ENCODE results near the gene C19orf33.

C19orf33 gene

GRCh38 chr19:38280030-38280921 lies 23.8 kb upstream of the C19orf33 start:
- no peak for DNase-seq

- DNase-seq, result no peak
Observed at GRCh38 chr19:38281811-38282566, 22.1 kb upstream of the C19orf33 start.

- DNase-seq, result no peak
Observed at GRCh38 chr19:38283271-38283670, 20.8 kb upstream of the C19orf33 start.

GRCh38 chr19:38284422-38284821 lies 19.6 kb upstream of the C19orf33 start:
- no peak for DNase-seq

GRCh38 chr19:38285567-38285966 lies 18.5 kb upstream of the C19orf33 start:
- no peak for DNase-seq

- DNase-seq, result no peak
Observed at GRCh38 chr19:38287604-38288003, 16.4 kb upstream of the C19orf33 start.

GRCh38 chr19:38288123-38288855 lies 15.8 kb upstream of the C19orf33 start:
- DNase-seq, result no peak

- DNase-seq, result no peak
Observed at GRCh38 chr19:38289955-38290354, 14.1 kb upstream of the C19orf33 start.

GRCh38 chr19:38290631-38291147 lies 13.4 kb upstream of the C19orf33 start:
- no peak for DNase-seq

GRCh38 chr19:38291855-38292254 lies 12.2 kb upstream of the C19orf33 start:
- no peak for DNase-seq

GRCh38 chr19:38293281-38293680 lies 10.8 kb upstream of the C19orf33 start:
- no peak for DNase-seq

- no peak for DNase-seq
Observed at GRCh38 chr19:38294090-38294489, 10.0 kb upstream of the C19orf33 start.

- DNase-seq, result no peak
Observed at GRCh38 chr19:38298821-38299680, 5.0 kb upstream of the C19orf33 start.

- no peak for DNase-seq
Observed at GRCh38 chr19:38304352-38304865, 358 bp downstream of the C19orf33 start.

- DNase-seq, result no peak
Observed at GRCh38 chr19:38304866-38305429, 897 bp downstream of the C19orf33 start.

GRCh38 chr19:38306236-38306635 lies 2.2 kb downstream of the C19orf33 start:
- DNase-seq, result no peak

GRCh38 chr19:38307076-38307475 lies 3.0 kb downstream of the C19orf33 start:
- no peak for DNase-seq

- no peak for DNase-seq
Observed at GRCh38 chr19:38307597-38307996, 3.5 kb downstream of the C19orf33 start.

GRCh38 chr19:38308006-38308766 lies 4.1 kb downstream of the C19orf33 start:
- DNase-seq, result no peak

- DNase-seq, result no peak
Observed at GRCh38 chr19:38308926-38309614, 5.0 kb downstream of the C19orf33 start.

Data from NCI-H446 (cell line).